Testis (tissue), 2 donors: ENCODE data around the gene HSF4.

Source experiments
- POLR2A ChIP-seq: fragments of 450-650 bp; IDR thresholded peaks from one replicate; pipeline ENCODE4 v1.6.1; 2017; ENCODE audit warnings: antibody characterized with exemption, mild to moderate bottlenecking, moderate library complexity
- TF ChIP-seq, protein P1 (sequence below), 3 experiments: fragments of 450-650 bp in 2 of 3; fragments of 200-600 bp in 1 of 3; sonication (generic) in 1 of 3; IDR thresholded peaks; one replicate each; pipeline ENCODE4 v1.5.1; 2016 to 2019; ENCODE audit warnings: antibody characterized with exemption in 3 of 3, mild to moderate bottlenecking in 2 of 3, moderate library complexity in 1 of 3

DNA sequence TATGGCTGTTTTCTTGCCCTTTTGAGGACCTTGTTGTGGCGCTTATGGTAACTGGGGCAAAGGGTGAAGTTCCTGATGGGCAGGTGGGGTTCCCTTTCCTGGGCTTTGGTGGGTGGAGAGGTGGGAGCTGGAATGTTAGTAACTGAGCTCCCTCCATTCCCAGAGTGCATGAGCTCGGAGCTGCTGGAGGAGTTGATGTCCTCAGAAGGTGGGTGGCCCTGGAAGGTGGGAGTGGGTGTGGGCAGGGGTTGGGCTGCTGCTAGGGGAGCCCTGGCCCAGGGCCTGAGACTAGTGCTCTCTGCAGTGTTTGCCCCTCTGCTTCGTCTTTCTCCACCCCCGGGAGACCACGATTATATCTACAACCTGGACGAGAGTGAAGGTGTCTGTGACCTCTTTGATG lies 33.2 kb downstream of the HSF4 start:
- TF ChIP-seq, protein P1, sequence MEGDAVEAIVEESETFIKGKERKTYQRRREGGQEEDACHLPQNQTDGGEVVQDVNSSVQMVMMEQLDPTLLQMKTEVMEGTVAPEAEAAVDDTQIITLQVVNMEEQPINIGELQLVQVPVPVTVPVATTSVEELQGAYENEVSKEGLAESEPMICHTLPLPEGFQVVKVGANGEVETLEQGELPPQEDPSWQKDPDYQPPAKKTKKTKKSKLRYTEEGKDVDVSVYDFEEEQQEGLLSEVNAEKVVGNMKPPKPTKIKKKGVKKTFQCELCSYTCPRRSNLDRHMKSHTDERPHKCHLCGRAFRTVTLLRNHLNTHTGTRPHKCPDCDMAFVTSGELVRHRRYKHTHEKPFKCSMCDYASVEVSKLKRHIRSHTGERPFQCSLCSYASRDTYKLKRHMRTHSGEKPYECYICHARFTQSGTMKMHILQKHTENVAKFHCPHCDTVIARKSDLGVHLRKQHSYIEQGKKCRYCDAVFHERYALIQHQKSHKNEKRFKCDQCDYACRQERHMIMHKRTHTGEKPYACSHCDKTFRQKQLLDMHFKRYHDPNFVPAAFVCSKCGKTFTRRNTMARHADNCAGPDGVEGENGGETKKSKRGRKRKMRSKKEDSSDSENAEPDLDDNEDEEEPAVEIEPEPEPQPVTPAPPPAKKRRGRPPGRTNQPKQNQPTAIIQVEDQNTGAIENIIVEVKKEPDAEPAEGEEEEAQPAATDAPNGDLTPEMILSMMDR (IDR thresholded peaks at IDR 0.05) = no peak
- no peak for TF ChIP-seq POLR2A
